HL-60 (cell line): ENCODE data around the gene CDH15.

ENCODE experiments used
- CTCF ChIP-seq: IDR thresholded peaks from one replicate; pipeline ENCODE4 v1.5.1; 2011; ENCODE audit warnings: low read length, control low read depth, inconsistent platforms; ENCODE audit not compliant: insufficient read depth
- GABPA ChIP-seq: IDR thresholded peaks from 2 replicates; pipeline ENCODE4 v1.6.1; 2012; ENCODE audit warnings: low read depth
- POLR2AphosphoS5 ChIP-seq: IDR thresholded peaks from 2 replicates; pipeline ENCODE4 v1.6.1; 2012; ENCODE audit warnings: low read depth
- SPI1 ChIP-seq: IDR thresholded peaks from 2 replicates; pipeline ENCODE4 v1.6.1; 2012; ENCODE audit warnings: low read depth, mild to moderate bottlenecking, borderline replicate concordance
- TF ChIP-seq, protein P1 (sequence below): IDR thresholded peaks from 2 replicates; pipeline ENCODE4 v1.6.1; 2012; ENCODE audit warnings: low read depth; ENCODE audit not compliant: insufficient replicate concordance

GRCh38 chr16:89131783-89132182 is 39.8 kb upstream of the CDH15 start:
- TF ChIP-seq CTCF (no peak), GABPA (no peak), POLR2AphosphoS5 (no peak), SPI1 (no peak)
- TF ChIP-seq, protein P1, sequence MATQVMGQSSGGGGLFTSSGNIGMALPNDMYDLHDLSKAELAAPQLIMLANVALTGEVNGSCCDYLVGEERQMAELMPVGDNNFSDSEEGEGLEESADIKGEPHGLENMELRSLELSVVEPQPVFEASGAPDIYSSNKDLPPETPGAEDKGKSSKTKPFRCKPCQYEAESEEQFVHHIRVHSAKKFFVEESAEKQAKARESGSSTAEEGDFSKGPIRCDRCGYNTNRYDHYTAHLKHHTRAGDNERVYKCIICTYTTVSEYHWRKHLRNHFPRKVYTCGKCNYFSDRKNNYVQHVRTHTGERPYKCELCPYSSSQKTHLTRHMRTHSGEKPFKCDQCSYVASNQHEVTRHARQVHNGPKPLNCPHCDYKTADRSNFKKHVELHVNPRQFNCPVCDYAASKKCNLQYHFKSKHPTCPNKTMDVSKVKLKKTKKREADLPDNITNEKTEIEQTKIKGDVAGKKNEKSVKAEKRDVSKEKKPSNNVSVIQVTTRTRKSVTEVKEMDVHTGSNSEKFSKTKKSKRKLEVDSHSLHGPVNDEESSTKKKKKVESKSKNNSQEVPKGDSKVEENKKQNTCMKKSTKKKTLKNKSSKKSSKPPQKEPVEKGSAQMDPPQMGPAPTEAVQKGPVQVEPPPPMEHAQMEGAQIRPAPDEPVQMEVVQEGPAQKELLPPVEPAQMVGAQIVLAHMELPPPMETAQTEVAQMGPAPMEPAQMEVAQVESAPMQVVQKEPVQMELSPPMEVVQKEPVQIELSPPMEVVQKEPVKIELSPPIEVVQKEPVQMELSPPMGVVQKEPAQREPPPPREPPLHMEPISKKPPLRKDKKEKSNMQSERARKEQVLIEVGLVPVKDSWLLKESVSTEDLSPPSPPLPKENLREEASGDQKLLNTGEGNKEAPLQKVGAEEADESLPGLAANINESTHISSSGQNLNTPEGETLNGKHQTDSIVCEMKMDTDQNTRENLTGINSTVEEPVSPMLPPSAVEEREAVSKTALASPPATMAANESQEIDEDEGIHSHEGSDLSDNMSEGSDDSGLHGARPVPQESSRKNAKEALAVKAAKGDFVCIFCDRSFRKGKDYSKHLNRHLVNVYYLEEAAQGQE, result no peak
